ENCODE results near the gene RTTN.

Gene RTTN

DNA sequence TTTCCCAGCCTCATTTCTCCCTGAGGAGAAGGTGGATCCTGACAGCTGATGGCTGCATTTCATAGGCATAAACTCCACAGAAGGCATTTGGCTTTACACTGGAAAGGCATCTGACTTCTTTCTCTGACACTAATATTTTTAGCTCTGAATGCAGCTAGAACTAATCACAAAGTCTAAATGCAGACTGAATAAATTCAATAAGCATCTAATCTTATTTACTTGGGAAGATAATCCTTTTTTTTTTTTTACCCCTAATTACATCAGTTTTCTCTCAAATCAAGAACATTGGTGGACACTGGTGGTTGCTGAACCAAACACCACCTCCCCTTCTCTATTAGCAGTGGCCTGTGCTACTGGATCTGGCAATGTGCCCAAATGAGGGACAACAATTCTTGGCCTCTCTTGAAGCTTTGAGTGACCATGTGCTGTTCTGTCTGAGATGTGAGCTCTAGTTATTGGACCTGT is 206.9 kb downstream of the RTTN start:
- no peak overlapping the region for H3K4me3 ChIP-seq (ENCODE audit: low read depth, low read length)
- TF ChIP-seq, protein P1, sequence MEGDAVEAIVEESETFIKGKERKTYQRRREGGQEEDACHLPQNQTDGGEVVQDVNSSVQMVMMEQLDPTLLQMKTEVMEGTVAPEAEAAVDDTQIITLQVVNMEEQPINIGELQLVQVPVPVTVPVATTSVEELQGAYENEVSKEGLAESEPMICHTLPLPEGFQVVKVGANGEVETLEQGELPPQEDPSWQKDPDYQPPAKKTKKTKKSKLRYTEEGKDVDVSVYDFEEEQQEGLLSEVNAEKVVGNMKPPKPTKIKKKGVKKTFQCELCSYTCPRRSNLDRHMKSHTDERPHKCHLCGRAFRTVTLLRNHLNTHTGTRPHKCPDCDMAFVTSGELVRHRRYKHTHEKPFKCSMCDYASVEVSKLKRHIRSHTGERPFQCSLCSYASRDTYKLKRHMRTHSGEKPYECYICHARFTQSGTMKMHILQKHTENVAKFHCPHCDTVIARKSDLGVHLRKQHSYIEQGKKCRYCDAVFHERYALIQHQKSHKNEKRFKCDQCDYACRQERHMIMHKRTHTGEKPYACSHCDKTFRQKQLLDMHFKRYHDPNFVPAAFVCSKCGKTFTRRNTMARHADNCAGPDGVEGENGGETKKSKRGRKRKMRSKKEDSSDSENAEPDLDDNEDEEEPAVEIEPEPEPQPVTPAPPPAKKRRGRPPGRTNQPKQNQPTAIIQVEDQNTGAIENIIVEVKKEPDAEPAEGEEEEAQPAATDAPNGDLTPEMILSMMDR (IDR thresholded peaks at IDR 0.05; ENCODE audit: low read depth, low read length): no peak
- DNase-seq (ENCODE audit: low read depth): no peak

GRCh38 chr18:69996951-69997798 is 208.3 kb downstream of the RTTN start:
- DNase-seq (ENCODE audit: low read depth): no peak
- no peak overlapping the region for H3K4me3 ChIP-seq (ENCODE audit: low read depth, low read length)
- TF ChIP-seq MYC (IDR thresholded peaks at IDR 0.05; ENCODE audit: low read depth, low read length) (no peak), MAX (IDR thresholded peaks at IDR 0.05; ENCODE audit: low read depth, low read length) (no peak), POLR2A (IDR thresholded peaks at IDR 0.05; ENCODE audit: extremely low read depth, insufficient read length) (no peak)
- TF ChIP-seq, protein P1 (IDR thresholded peaks at IDR 0.05; ENCODE audit: low read depth, low read length): no peak

DNA sequence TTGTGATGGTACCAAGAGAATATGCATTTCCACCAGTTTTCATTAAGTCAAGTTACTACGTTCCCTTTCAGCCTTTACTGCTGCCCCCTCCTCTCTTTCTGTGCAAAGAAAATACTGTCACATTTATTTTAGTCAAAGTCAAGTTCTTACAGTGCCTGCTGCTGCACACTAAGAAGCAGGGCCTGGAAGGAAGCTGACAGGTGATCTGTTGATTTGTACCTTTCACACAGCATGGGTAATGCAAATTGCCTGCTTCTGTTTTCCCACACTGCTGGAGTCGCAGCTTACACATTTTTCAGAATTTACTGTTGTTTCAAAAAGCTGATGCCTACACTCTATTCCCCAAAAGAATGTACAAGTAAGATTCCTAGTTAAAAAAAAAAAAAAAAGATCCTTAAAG is 209.1 kb downstream of the RTTN start:
- H3K4me3 ChIP-seq (ENCODE audit: low read depth, low read length): no peak overlapping the region
- DNase-seq (ENCODE audit: low read depth): no peak
- TF ChIP-seq POLR2A (IDR thresholded peaks at IDR 0.05; ENCODE audit: extremely low read depth, insufficient read length) (no peak), MYC (IDR thresholded peaks at IDR 0.05; ENCODE audit: low read depth, low read length) (no peak), MAX (IDR thresholded peaks at IDR 0.05; ENCODE audit: low read depth, low read length) (no peak)
- TF ChIP-seq, protein P1 (IDR thresholded peaks at IDR 0.05; ENCODE audit: low read depth, low read length): no peak

DNA sequence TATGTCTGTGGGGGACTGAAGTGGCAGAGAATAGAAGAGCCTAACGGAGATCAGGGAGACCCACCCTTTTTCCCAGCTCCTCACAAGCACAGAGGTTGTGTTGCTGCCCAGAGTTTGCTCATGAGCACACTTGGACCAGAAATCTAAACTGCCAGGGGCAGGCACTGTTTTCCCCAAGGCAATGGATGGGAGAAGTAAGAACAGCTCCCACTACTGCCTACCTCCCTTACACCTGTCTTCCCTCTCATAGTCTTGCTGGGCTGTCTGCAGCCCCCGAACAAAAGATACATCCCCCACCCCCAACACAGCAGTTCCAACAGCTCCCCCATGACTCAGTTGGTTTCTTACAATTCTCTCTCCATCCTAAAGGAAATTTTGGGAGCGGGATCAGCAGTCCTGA is 209.7 kb downstream of the RTTN start:
- no peak overlapping the region for H3K4me3 ChIP-seq (ENCODE audit: low read depth, low read length)
- DNase-seq (ENCODE audit: low read depth): no peak
- TF ChIP-seq MAX (IDR thresholded peaks at IDR 0.05; ENCODE audit: low read depth, low read length) (no peak), POLR2A (IDR thresholded peaks at IDR 0.05; ENCODE audit: extremely low read depth, insufficient read length) (no peak), MYC (IDR thresholded peaks at IDR 0.05; ENCODE audit: low read depth, low read length) (no peak)
- TF ChIP-seq, protein P1 (IDR thresholded peaks at IDR 0.05; ENCODE audit: low read depth, low read length): no peak

- no peak overlapping the region for H3K4me3 ChIP-seq (ENCODE audit: low read depth, low read length)
- no peak for DNase-seq (ENCODE audit: low read depth)
- TF ChIP-seq MYC (IDR thresholded peaks at IDR 0.05; ENCODE audit: low read depth, low read length) (no peak), MAX (IDR thresholded peaks at IDR 0.05; ENCODE audit: low read depth, low read length) (no peak), POLR2A (IDR thresholded peaks at IDR 0.05; ENCODE audit: extremely low read depth, insufficient read length) (no peak)
- TF ChIP-seq, protein P1 (IDR thresholded peaks at IDR 0.05; ENCODE audit: low read depth, low read length): no peak
Measured at GRCh38 chr18:69992776-69993175, 212.7 kb downstream of the RTTN start.
